HL-60 (cell line): Measurements from ENCODE around the gene B4GALNT1.

ENCODE experiments used
- POLR2AphosphoS5 ChIP-seq: IDR thresholded peaks from 2 replicates; pipeline ENCODE4 v1.6.1; 2012; ENCODE audit warnings: low read depth
- TF ChIP-seq, protein P1 (sequence below): IDR thresholded peaks from one replicate; pipeline ENCODE4 v1.5.1; 2011; ENCODE audit warnings: low read length, control low read depth, inconsistent platforms; ENCODE audit not compliant: insufficient read depth
- TF ChIP-seq, protein P2 (sequence below): IDR thresholded peaks from 2 replicates; pipeline ENCODE4 v1.6.1; 2012; ENCODE audit warnings: low read depth; ENCODE audit not compliant: insufficient replicate concordance

GRCh38 chr12:57617942-57618341 is 15.1 kb downstream of the B4GALNT1 start:
- TF ChIP-seq, protein P1, sequence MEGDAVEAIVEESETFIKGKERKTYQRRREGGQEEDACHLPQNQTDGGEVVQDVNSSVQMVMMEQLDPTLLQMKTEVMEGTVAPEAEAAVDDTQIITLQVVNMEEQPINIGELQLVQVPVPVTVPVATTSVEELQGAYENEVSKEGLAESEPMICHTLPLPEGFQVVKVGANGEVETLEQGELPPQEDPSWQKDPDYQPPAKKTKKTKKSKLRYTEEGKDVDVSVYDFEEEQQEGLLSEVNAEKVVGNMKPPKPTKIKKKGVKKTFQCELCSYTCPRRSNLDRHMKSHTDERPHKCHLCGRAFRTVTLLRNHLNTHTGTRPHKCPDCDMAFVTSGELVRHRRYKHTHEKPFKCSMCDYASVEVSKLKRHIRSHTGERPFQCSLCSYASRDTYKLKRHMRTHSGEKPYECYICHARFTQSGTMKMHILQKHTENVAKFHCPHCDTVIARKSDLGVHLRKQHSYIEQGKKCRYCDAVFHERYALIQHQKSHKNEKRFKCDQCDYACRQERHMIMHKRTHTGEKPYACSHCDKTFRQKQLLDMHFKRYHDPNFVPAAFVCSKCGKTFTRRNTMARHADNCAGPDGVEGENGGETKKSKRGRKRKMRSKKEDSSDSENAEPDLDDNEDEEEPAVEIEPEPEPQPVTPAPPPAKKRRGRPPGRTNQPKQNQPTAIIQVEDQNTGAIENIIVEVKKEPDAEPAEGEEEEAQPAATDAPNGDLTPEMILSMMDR: no peak
- no peak for TF ChIP-seq POLR2AphosphoS5
- TF ChIP-seq, protein P2, sequence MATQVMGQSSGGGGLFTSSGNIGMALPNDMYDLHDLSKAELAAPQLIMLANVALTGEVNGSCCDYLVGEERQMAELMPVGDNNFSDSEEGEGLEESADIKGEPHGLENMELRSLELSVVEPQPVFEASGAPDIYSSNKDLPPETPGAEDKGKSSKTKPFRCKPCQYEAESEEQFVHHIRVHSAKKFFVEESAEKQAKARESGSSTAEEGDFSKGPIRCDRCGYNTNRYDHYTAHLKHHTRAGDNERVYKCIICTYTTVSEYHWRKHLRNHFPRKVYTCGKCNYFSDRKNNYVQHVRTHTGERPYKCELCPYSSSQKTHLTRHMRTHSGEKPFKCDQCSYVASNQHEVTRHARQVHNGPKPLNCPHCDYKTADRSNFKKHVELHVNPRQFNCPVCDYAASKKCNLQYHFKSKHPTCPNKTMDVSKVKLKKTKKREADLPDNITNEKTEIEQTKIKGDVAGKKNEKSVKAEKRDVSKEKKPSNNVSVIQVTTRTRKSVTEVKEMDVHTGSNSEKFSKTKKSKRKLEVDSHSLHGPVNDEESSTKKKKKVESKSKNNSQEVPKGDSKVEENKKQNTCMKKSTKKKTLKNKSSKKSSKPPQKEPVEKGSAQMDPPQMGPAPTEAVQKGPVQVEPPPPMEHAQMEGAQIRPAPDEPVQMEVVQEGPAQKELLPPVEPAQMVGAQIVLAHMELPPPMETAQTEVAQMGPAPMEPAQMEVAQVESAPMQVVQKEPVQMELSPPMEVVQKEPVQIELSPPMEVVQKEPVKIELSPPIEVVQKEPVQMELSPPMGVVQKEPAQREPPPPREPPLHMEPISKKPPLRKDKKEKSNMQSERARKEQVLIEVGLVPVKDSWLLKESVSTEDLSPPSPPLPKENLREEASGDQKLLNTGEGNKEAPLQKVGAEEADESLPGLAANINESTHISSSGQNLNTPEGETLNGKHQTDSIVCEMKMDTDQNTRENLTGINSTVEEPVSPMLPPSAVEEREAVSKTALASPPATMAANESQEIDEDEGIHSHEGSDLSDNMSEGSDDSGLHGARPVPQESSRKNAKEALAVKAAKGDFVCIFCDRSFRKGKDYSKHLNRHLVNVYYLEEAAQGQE: no peak
